Measurements from ENCODE around the gene PATE2.

The PATE2 gene

GRCh38 chr11:125787827-125788226, 9.2 kb upstream of the PATE2 start, which contains the start of gene PATE3:
Gene PATE3 (plus strand): TSS chr11:125788127. CDS start chr11:125788152, 25 bp downstream.
- ChIA-PET CTCF (no interaction called here), POLR2A (no interaction called here)
- H3K27ac ChIP-seq (ENCODE audit: extremely low read depth, low read depth, low read length): no peak within 1 kb of the TSS
- no peaks in the 10 kb centered on the region for H3K4me1 ChIP-seq (ENCODE audit: control insufficient read depth, insufficient read depth, low read length)
- H3K36me3 ChIP-seq (ENCODE audit: control insufficient read depth in 2 of 2, insufficient read depth in 1 of 2, low read length in 2 of 2): no peaks in the 10 kb centered on the region
- no peaks in the 10 kb centered on the region for H3K9me3 ChIP-seq (ENCODE audit: control insufficient read depth, insufficient read depth, low read depth, low read length)
- TF ChIP-seq ZNF449 (tag by site-specific recombination; IDR thresholded peaks at IDR 0.05) (no peak), MZF1 (tag by site-specific recombination; IDR thresholded peaks at IDR 0.05; ENCODE audit: borderline replicate concordance) (no peak), ZNF26 (tag by site-specific recombination; IDR thresholded peaks at IDR 0.05) (no peak), ZNF664 (tag by site-specific recombination; IDR thresholded peaks at IDR 0.05) (no peak), ZNF10 (tag by site-specific recombination; IDR thresholded peaks at IDR 0.05) (no peak), ZNF585B (tag by site-specific recombination; IDR thresholded peaks at IDR 0.05) (no peak), PRDM2 (tag by site-specific recombination; IDR thresholded peaks at IDR 0.05; ENCODE audit: borderline replicate concordance) (no peak), ZNF248 (tag by site-specific recombination; IDR thresholded peaks at IDR 0.05) (no peak), KLF8 (tag by site-specific recombination; IDR thresholded peaks at IDR 0.05) (no peak)
- no peak within 1 kb of the TSS for H3K4me3 ChIP-seq (ENCODE audit: low read depth, low read length)

GRCh38 chr11:125784678-125785077, 6.0 kb upstream of the PATE2 start:
- no peaks in the 10 kb centered on the region for H3K36me3 ChIP-seq (ENCODE audit: control insufficient read depth in 2 of 2, insufficient read depth in 1 of 2, low read length in 2 of 2)
- ChIA-PET CTCF (interaction anchor here (0.6 kb wide), 1 partner anchor 696 kb away, joined by 3 read pairs; no protein-coding TSS in a partner anchor), POLR2A (no interaction called here)
- H3K4me1 ChIP-seq (ENCODE audit: control insufficient read depth, insufficient read depth, low read length): no peaks in the 10 kb centered on the region
- no peak overlapping the region for H3K27ac ChIP-seq (ENCODE audit: extremely low read depth, low read depth, low read length)
- TF ChIP-seq ZNF600 (tag by site-specific recombination; IDR thresholded peaks at IDR 0.05) (no peak), PBX3 (CRISPR knock-in tag; IDR thresholded peaks at IDR 0.05) (no peak), ZBTB8A (tag by site-specific recombination; IDR thresholded peaks at IDR 0.05) (no peak), ZNF157 (tag by site-specific recombination; IDR thresholded peaks at IDR 0.05) (no peak), GLI2 (tag by site-specific recombination; IDR thresholded peaks at IDR 0.05; ENCODE audit: borderline replicate concordance, low read depth) (no peak)
- H3K9me3 ChIP-seq (ENCODE audit: control insufficient read depth, insufficient read depth, low read depth, low read length): no peaks in the 10 kb centered on the region
- H3K4me3 ChIP-seq (ENCODE audit: low read depth, low read length): no peak overlapping the region

All from HEK293 (cell line).